Measurements from ENCODE around the gene UBE2K. TPM values are rescaled to one million over a fixed set of nuclear protein-coding genes. Genes with fewer than 3 reads are reported as not detected.
"Not testable (repeated sequence)": the region's sequence is repeated elsewhere in the genome, so short reads cannot be mapped to it uniquely, and the experiment has no call there.

The UBE2K gene
- total RNA-seq, 1 donor from 2014 or later: 54.4 TPM

DNA sequence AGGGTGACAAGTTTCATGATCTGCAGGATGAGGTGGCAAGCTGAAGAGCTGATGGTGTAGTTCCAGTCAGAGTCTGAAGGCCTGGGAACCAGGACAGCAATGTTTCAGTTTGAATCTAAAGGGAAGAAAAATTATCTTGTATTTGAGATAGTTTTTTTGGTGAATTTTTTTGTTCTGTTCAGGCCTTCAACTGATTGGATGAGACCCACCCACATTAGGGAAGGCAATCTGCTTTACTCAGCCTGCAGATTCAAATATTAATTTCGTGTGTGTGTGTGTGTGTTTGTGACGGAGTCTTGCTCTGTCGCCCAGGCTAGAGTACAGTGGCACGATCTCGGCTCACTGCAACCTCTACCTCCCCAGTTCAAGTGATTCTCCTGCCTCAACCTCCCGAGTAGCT is 37.2 kb upstream of the UBE2K start:
- Histone ChIP-seq H3K36me3 (no peaks in the 10 kb centered on the region), H3K27ac (replicated peaks) (no peak overlapping the region), H3K4me3 (no peak overlapping the region), H3K9me3 (replicated peaks) (no peaks in the 10 kb centered on the region), H3K27me3 (ENCODE audit: low read depth) (no peaks in the 10 kb centered on the region), H3K4me1 (no peaks in the 10 kb centered on the region)
- TF ChIP-seq, protein P1, sequence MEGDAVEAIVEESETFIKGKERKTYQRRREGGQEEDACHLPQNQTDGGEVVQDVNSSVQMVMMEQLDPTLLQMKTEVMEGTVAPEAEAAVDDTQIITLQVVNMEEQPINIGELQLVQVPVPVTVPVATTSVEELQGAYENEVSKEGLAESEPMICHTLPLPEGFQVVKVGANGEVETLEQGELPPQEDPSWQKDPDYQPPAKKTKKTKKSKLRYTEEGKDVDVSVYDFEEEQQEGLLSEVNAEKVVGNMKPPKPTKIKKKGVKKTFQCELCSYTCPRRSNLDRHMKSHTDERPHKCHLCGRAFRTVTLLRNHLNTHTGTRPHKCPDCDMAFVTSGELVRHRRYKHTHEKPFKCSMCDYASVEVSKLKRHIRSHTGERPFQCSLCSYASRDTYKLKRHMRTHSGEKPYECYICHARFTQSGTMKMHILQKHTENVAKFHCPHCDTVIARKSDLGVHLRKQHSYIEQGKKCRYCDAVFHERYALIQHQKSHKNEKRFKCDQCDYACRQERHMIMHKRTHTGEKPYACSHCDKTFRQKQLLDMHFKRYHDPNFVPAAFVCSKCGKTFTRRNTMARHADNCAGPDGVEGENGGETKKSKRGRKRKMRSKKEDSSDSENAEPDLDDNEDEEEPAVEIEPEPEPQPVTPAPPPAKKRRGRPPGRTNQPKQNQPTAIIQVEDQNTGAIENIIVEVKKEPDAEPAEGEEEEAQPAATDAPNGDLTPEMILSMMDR (IDR thresholded peaks at IDR 0.05; ENCODE audit: borderline replicate concordance): no peak
- intact Hi-C loops (cut with micrococcal nuclease): no loop called here
- DNase-seq: no peak

DNA sequence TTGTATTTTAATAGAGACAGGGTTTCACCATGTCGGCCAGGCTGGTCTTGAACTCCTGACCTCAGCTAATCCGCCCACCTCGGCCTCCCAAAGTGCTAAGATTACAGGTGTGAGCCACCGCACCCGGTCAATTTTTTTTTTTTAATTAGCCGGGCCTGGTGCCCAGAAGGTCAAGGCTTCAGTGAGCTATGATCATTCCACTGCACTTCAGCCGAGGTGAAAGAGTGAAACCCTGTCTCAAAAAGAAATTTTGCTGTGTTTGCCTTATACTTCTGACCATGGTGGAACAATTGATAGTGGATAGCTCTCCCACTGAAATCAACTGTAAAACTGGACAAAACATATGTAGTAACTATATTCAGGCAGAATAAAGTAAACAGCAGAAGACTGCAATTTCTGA is 35.3 kb upstream of the UBE2K start:
- TF ChIP-seq, protein P1 (IDR thresholded peaks at IDR 0.05; ENCODE audit: borderline replicate concordance): no peak
- intact Hi-C loops (cut with micrococcal nuclease): no loop called here

DNA sequence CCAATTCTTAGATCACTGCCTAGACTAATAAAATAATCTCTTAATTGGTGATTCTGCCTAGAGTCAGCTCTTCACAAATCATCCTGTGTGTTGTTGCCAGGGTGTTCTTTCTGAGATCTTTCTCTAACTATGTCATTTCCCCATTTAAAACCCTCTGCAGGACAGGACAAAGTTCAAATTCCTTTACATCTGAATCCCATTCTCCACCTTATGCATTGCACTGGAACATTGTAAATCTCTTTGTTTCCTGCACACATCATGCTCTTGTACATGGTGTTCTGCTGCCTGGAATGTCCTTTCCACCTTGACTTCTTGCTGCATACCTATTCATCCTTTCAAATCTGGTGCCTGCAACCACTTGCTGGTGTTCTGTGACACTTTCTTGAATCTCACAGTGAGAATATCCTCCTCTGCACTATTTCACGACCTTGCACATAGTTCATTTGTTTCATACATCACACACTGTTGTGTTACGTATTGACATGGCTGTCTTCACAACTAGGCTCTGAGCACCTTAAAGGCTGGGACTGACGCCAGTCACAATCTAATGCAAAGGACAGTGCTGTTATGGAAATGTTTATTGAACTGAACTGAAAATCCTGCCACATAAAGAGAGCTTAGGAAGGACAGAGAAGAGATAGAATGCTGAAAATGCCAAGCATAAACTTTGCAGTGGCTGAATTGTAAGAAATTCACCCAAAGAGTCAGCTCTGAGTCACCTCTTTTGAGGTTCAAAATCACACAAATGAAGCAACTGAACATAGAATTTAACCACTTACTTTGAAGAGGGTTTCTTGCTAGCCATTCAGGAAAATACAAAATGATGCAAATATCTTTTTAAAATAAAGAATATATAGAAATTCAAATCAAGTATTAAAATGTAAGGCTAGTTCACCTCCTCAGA is 32.9 kb upstream of the UBE2K start:
- intact Hi-C loops (cut with micrococcal nuclease): no loop called here

More for the DNA sequence above, 35.3 kb upstream of the UBE2K start:
- no peak for DNase-seq
- H3K4me1 ChIP-seq: no peaks in the 10 kb centered on the region
- H3K4me3 ChIP-seq: no peak overlapping the region
- no peak overlapping the region for H3K27ac ChIP-seq (replicated peaks)
- no peaks in the 10 kb centered on the region for H3K27me3 ChIP-seq (ENCODE audit: low read depth)
- no peaks in the 10 kb centered on the region for H3K9me3 ChIP-seq (replicated peaks)
- no peaks in the 10 kb centered on the region for H3K36me3 ChIP-seq

DNA sequence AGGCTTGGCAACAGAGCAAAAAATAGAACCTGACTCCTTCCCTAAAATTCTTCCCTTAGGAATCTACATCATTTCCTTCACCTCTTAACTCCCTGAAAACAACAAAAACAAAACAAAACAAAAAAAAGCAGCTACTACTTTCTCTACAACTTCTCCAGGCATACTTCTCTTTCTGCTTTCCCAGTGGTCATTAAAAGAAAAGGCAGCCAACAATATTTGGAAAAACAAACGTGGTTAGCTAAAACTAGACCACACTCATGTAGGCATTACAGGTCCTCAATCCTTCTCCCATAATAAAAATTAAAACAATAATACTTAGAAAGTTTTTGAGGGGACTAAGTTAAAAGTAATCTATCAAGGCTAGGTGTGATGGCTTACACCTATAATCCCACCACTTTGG is 30.2 kb upstream of the UBE2K start:
- no peaks in the 10 kb centered on the region for H3K27me3 ChIP-seq (ENCODE audit: low read depth)
- intact Hi-C loops (cut with micrococcal nuclease): no loop called here
- H3K36me3 ChIP-seq: no peaks in the 10 kb centered on the region
- no peaks in the 10 kb centered on the region for H3K4me1 ChIP-seq
- no peak overlapping the region for H3K4me3 ChIP-seq
- H3K27ac ChIP-seq (replicated peaks): no peak overlapping the region
- no peak for DNase-seq
- H3K9me3 ChIP-seq (replicated peaks): no peaks in the 10 kb centered on the region
- TF ChIP-seq, protein P1 (IDR thresholded peaks at IDR 0.05; ENCODE audit: borderline replicate concordance): no peak

More for the DNA sequence above, 32.9 kb upstream of the UBE2K start:
- H3K9me3 ChIP-seq (replicated peaks): no peaks in the 10 kb centered on the region
- no peaks in the 10 kb centered on the region for H3K4me1 ChIP-seq
- TF ChIP-seq, protein P1 (IDR thresholded peaks at IDR 0.05; ENCODE audit: borderline replicate concordance): no peak
- no peak overlapping the region for H3K4me3 ChIP-seq
- H3K27me3 ChIP-seq (ENCODE audit: low read depth): no peaks in the 10 kb centered on the region
- no peak overlapping the region for H3K27ac ChIP-seq (replicated peaks)
- DNase-seq: no peak
- H3K36me3 ChIP-seq: no peaks in the 10 kb centered on the region

DNA sequence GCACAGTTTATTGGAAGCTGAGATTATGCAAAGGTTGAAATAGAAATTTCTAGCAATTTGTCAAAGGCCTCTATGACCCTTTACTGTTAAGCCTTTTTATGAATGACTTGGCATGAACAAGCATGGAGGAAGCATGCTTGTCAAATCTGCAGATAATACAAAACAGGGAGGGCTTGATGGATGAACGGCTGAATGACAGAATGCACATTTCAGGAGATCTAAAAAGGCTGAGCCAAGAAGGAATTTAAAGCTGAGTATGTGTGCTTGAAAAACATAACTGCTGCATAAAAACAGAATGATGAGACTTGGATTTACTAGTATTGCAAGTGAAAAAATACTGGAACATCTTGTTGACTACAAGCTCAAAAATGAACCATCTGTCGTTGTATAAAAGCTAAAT is 29.0 kb upstream of the UBE2K start:
- H3K4me1 ChIP-seq: no peaks in the 10 kb centered on the region
- DNase-seq: no peak
- no peaks in the 10 kb centered on the region for H3K9me3 ChIP-seq (replicated peaks)
- TF ChIP-seq, protein P1 (IDR thresholded peaks at IDR 0.05; ENCODE audit: borderline replicate concordance): no peak
- H3K36me3 ChIP-seq: no peaks in the 10 kb centered on the region
- H3K4me3 ChIP-seq: no peak overlapping the region
- intact Hi-C loops (cut with micrococcal nuclease): no loop called here
- H3K27me3 ChIP-seq (ENCODE audit: low read depth): no peaks in the 10 kb centered on the region
- H3K27ac ChIP-seq (replicated peaks): no peak overlapping the region

DNA sequence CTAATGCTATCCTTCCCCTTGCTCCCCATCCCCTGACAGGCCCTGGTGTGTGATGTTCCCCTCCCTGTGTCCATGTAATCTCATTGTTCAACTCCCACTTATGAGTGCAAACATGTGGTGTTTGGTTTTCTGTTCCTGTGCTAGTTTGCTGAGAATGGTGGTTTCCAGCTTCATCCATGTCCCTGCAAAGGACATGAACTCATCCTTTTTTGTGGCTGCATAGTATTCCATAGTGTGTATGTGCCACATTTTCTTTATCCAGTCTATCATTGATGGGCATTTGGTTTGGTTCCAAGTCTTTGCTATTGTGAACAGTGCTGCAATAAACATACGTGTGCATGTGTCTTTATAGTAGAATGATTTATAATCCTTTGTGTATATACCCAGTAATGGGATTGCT is 27.6 kb upstream of the UBE2K start:
- H3K27ac ChIP-seq (replicated peaks); H3K4me3 ChIP-seq; H3K27me3 ChIP-seq (ENCODE audit: low read depth); H3K36me3 ChIP-seq; H3K4me1 ChIP-seq; DNase-seq; intact Hi-C loops (cut with micrococcal nuclease); H3K9me3 ChIP-seq (replicated peaks): not testable (repeated sequence)

DNA sequence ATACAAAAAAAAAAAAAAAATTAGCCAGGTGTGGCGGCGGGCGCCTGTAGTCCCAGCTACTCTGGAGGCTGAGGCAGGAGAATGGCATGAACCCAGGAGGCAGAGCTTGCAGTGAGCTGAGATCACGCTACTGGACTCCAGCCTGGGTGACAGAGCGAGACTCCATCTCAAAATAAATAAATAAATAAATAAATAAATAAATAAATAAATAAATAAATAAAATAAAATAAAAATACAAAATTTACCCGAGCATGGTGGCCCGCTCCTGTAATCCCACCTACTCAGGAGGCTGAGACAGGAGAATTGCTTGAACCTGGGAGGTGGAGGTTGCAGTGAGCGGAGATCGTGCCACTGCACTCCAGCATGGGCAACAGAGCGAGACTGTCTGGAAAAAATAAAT is 22.3 kb upstream of the UBE2K start:
- intact Hi-C loops (cut with micrococcal nuclease); H3K27ac ChIP-seq (replicated peaks); DNase-seq; H3K27me3 ChIP-seq (ENCODE audit: low read depth); H3K36me3 ChIP-seq; H3K4me3 ChIP-seq; H3K9me3 ChIP-seq (replicated peaks); H3K4me1 ChIP-seq: not testable (repeated sequence)

DNA sequence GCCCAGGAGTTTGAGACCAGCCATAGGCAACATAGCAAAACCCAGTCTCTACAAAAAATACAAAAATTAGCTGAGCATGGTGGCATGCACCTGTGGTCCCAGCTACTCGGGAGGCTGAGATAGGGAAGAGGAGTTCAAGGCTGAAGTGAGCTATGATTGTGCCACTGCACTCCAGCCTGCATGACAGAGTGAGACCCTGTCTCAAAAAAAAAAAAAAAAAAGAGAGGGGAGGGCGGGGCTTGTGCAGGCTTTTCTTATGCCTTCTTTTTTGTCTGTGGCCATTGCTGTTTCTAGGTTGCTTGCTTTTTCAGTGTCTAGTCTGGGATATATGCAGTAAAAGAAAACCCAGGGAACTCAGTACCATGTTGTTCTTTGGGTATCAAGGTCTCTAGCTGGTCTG is 16.9 kb upstream of the UBE2K start:
- H3K4me3 ChIP-seq; DNase-seq; H3K9me3 ChIP-seq (replicated peaks); H3K36me3 ChIP-seq; H3K4me1 ChIP-seq; intact Hi-C loops (cut with micrococcal nuclease); H3K27ac ChIP-seq (replicated peaks); H3K27me3 ChIP-seq (ENCODE audit: low read depth): not testable (repeated sequence)
